ENCODE data around the gene CYBB. TPM values are rescaled to one million over a fixed set of nuclear protein-coding genes. Genes with fewer than 3 reads are reported as not detected.
A peak's percentile ranks its signal among the peaks of the same experiment; 100 is the strongest.

Gene CYBB
- total and polyA plus RNA-seq, 2 experiments from 2014 or later = 0.38 to 0.42 TPM

DNA sequence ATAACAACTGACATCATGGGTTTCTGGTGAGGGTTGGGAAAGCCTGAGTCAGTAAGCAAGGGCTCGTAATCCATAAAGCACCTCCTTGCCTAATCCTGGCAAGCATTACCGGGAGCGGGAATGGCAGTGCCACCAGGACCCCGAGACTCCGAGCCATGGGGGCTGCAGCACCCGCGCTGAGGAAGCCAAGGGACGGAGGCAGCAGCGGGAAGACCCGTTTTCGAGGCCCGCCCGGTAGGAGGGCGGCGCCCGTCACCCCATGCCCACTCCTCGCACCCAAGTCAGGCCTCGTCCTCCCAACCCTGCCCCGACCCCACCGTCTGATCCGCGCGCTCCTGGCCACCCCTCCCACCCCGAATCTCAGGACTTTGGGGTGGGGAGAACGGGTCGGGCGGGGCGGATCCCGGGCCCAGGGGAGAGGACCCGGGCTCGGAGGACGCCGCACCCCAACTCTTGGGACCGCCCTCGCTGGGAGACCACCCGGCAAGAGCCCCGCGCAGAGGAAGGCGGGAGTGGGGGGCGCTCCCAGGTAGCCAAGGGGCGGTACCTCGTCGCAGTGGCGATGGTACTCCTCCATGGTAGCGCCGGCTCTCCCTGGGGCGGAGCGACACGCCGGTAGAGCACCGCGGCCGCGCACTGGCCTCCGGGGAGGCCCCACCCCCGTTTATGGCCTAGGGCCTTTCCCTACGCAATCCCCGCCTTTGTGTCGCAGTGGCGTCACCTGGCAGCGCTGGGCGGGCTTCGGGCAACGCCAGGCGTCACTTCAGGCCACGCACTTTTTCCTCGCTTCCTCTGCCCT is 67.3 kb downstream of the CYBB start, which contains the start of gene DYNLT3:
Gene DYNLT3 (minus strand): TSS at position 638 of the 799 bp plus-strand sequence. CDS start 61 bp downstream, at position 577.
- H3K27ac ChIP-seq = no peak within 1 kb of the TSS

DNA sequence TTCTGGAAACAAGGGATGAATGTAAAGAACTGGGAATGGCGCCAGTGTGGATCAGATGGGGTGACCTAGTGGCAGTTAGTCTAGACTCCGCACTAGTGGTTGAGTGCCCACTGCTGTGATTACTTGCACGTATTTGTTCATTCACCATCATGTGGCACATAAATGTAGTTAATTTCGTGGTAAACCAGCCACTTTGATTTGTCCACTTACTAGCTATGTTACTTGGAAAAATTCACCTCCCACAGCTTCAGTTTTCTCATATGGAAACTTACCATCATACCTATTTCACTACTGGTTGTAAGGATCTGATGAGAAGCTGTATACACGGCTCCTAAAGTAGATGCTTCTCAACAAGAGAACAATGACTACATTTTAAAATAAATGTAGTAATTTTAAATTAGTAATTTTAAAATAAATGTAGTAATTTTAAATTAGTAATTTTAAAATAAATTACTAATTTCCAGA is 67.9 kb downstream of the CYBB start:
- Histone ChIP-seq H3K4me1 (ENCODE audit: low read depth) (no peaks in the 10 kb centered on the region), H3K36me3 (no peaks in the 10 kb centered on the region), H3K9me3 (ENCODE audit: low read depth) (no peaks in the 10 kb centered on the region), H3K27ac (no peak overlapping the region), H3K4me3 (peak overlapping the region; percentile 41), H3K27me3 (no peaks in the 10 kb centered on the region)
- DNase-seq (ENCODE audit: low read depth in 1 of 2, low spot score in 1 of 2) = no peak
- TF ChIP-seq, protein P1, sequence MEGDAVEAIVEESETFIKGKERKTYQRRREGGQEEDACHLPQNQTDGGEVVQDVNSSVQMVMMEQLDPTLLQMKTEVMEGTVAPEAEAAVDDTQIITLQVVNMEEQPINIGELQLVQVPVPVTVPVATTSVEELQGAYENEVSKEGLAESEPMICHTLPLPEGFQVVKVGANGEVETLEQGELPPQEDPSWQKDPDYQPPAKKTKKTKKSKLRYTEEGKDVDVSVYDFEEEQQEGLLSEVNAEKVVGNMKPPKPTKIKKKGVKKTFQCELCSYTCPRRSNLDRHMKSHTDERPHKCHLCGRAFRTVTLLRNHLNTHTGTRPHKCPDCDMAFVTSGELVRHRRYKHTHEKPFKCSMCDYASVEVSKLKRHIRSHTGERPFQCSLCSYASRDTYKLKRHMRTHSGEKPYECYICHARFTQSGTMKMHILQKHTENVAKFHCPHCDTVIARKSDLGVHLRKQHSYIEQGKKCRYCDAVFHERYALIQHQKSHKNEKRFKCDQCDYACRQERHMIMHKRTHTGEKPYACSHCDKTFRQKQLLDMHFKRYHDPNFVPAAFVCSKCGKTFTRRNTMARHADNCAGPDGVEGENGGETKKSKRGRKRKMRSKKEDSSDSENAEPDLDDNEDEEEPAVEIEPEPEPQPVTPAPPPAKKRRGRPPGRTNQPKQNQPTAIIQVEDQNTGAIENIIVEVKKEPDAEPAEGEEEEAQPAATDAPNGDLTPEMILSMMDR (IDR thresholded peaks at IDR 0.05; ENCODE audit: low read depth, low read length) = no peak

More for the DNA sequence above, 67.3 kb downstream of the CYBB start, which contains the start of gene DYNLT3:
- Histone ChIP-seq H3K9me3 (ENCODE audit: low read depth) (no peaks in the 10 kb centered on the region), H3K36me3 (no peaks in the 10 kb centered on the region), H3K4me1 (ENCODE audit: low read depth) (no peaks in the 10 kb centered on the region), H3K27me3 (no peaks in the 10 kb centered on the region), H3K4me3 (peak within 1 kb of the TSS; percentile 41)
- TF ChIP-seq, protein P1 (IDR thresholded peaks at IDR 0.05; ENCODE audit: low read depth, low read length) = no peak
- DNase-seq (ENCODE audit: low read depth in 1 of 2, low spot score in 1 of 2) = peak; percentile 76 to 80

DNA sequence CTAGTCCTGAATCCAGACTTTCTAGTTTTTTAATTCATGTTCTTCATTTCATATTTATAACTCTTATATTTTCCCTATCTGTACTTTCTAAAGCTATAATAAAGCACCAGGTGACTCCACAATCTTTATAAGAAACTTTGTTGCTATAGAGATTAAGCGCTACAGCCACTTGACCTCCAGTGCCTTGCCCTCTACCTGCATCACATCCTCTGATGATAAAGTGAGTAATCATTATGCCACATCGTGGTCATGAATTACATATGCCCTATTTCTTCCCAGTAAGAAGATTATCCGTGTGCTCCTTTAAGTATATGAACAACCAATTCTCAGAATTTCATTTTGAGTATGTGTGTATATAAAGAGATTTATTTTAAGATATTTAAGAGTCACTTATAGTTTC is 74.3 kb downstream of the CYBB start:
- Histone ChIP-seq H3K9me3 (ENCODE audit: low read depth) (no peaks in the 10 kb centered on the region), H3K36me3 (no peaks in the 10 kb centered on the region), H3K27ac (no peak overlapping the region), H3K4me3 (no peak overlapping the region), H3K4me1 (ENCODE audit: low read depth) (no peaks in the 10 kb centered on the region), H3K27me3 (no peaks in the 10 kb centered on the region)
- no peak for DNase-seq (ENCODE audit: low read depth in 1 of 2, low spot score in 1 of 2)
- TF ChIP-seq, protein P1 (IDR thresholded peaks at IDR 0.05; ENCODE audit: low read depth, low read length) = no peak

DNA sequence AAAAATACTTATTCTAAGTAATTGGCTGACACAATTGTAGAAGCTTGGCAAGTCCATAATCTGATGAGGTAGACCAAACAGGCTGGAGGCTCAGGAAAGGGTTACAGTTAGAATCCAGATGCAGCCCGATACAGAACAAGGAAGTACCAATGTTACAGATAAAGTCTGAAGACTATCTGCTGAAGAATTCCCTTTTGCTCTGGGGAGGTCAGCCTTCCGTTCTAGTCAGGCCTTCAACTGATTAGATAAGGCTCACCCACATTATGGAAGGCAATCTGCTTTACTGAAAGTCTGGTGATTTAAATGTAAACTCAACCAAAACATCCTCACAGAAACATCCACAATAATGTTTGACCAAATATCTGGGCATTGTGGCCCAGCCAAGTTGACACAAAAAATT is 74.9 kb downstream of the CYBB start:
- TF ChIP-seq, protein P1 (IDR thresholded peaks at IDR 0.05; ENCODE audit: low read depth, low read length) = no peak
- H3K27me3 ChIP-seq = no peaks in the 10 kb centered on the region
- no peak overlapping the region for H3K4me3 ChIP-seq
- no peak overlapping the region for H3K27ac ChIP-seq
- H3K4me1 ChIP-seq (ENCODE audit: low read depth) = no peaks in the 10 kb centered on the region
- no peaks in the 10 kb centered on the region for H3K36me3 ChIP-seq
- H3K9me3 ChIP-seq (ENCODE audit: low read depth) = no peaks in the 10 kb centered on the region
- DNase-seq (ENCODE audit: low read depth in 1 of 2, low spot score in 1 of 2) = no peak

DNA sequence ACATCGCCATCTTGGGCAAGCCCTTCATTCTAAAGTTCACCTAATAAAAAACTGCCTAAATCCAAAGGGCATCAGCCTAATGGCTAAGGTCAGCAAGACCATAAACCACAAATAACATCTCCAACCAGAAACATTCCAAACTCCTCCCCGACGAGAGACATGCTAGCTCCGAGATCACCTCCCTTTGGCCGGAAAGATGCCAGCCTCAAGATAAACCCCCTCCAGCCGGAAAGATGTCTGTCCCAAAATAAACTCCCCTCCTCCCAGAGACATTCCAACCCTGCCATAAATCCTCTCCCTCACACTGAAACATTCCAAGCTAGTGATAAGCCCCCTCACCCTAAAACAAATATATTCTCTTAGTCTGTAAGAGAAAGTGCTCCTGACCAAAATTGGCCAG is 80.9 kb downstream of the CYBB start:
- H3K4me3 ChIP-seq = no peak overlapping the region
- DNase-seq (ENCODE audit: low read depth in 1 of 2, low spot score in 1 of 2) = peak; percentile 8 to 17
- H3K9me3 ChIP-seq (ENCODE audit: low read depth) = no peaks in the 10 kb centered on the region
- H3K36me3 ChIP-seq = no peaks in the 10 kb centered on the region
- TF ChIP-seq, protein P1 (IDR thresholded peaks at IDR 0.05; ENCODE audit: low read depth, low read length) = no peak
- H3K27me3 ChIP-seq = no peaks in the 10 kb centered on the region
- H3K4me1 ChIP-seq (ENCODE audit: low read depth) = no peaks in the 10 kb centered on the region
- peak overlapping the region; percentile 9 for H3K27ac ChIP-seq
